ENCODE data around the gene NTSR1.

NTSR1 gene

DNA sequence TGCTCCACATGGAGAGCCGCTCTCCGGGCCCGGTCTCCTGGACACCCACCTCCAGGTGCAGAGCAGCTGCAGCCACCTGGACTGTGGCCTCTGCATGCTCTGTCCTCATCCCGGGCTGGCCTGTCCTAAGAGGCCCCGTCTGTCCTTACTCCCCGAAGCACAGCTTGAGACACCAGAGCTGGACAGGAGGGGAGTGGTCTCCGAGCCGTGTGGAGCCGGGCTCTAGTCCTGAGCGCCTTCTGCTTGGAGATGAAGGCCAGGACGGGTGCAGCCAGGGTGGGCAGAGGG lies 6.7 kb upstream of the NTSR1 start:
- Histone ChIP-seq H2AFZ (ENCODE audit: low read depth) (no peak overlapping the region), H3K4me1 (ENCODE audit: low read depth, poor library complexity, severe bottlenecking) (no peaks in the 10 kb centered on the region), H4K20me1 (ENCODE audit: insufficient read depth) (no peaks in the 10 kb centered on the region), H3K9ac (no peak overlapping the region), H3K4me2 (no peak overlapping the region), H3K36me3 (ENCODE audit: insufficient read depth) (no peaks in the 10 kb centered on the region), H3K27me3 (ENCODE audit: insufficient read depth, low read depth) (peaks cover 99% of the 10 kb centered on the region), H3K4me3 (IDR thresholded peaks at IDR 0.05; ENCODE audit: insufficient read depth, low read depth, low read length) (no peak overlapping the region), H3K79me2 (ENCODE audit: insufficient read depth, low read depth) (no peaks in the 10 kb centered on the region), H3K27ac (no peak overlapping the region)
- TF ChIP-seq, protein P1, sequence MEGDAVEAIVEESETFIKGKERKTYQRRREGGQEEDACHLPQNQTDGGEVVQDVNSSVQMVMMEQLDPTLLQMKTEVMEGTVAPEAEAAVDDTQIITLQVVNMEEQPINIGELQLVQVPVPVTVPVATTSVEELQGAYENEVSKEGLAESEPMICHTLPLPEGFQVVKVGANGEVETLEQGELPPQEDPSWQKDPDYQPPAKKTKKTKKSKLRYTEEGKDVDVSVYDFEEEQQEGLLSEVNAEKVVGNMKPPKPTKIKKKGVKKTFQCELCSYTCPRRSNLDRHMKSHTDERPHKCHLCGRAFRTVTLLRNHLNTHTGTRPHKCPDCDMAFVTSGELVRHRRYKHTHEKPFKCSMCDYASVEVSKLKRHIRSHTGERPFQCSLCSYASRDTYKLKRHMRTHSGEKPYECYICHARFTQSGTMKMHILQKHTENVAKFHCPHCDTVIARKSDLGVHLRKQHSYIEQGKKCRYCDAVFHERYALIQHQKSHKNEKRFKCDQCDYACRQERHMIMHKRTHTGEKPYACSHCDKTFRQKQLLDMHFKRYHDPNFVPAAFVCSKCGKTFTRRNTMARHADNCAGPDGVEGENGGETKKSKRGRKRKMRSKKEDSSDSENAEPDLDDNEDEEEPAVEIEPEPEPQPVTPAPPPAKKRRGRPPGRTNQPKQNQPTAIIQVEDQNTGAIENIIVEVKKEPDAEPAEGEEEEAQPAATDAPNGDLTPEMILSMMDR (conservative IDR thresholded peaks at IDR 0.05; ENCODE audit: low read depth, low read length): no peak

- Histone ChIP-seq H4K20me1 (ENCODE audit: insufficient read depth) (no peaks in the 10 kb centered on the region), H3K79me2 (ENCODE audit: insufficient read depth, low read depth) (no peaks in the 10 kb centered on the region), H3K4me3 (IDR thresholded peaks at IDR 0.05; ENCODE audit: insufficient read depth, low read depth, low read length) (no peak overlapping the region), H3K36me3 (ENCODE audit: insufficient read depth) (no peaks in the 10 kb centered on the region), H3K27ac (no peak overlapping the region), H3K27me3 (ENCODE audit: insufficient read depth, low read depth) (peaks cover 98% of the 10 kb centered on the region), H3K4me1 (ENCODE audit: low read depth, poor library complexity, severe bottlenecking) (no peaks in the 10 kb centered on the region), H2AFZ (ENCODE audit: low read depth) (no peak overlapping the region), H3K9ac (no peak overlapping the region), H3K4me2 (no peak overlapping the region)
- TF ChIP-seq, protein P1 (conservative IDR thresholded peaks at IDR 0.05; ENCODE audit: low read depth, low read length): no peak
These were observed 5.5 kb upstream of the NTSR1 start for GRCh38 chr20:62702895-62703852.

DNA sequence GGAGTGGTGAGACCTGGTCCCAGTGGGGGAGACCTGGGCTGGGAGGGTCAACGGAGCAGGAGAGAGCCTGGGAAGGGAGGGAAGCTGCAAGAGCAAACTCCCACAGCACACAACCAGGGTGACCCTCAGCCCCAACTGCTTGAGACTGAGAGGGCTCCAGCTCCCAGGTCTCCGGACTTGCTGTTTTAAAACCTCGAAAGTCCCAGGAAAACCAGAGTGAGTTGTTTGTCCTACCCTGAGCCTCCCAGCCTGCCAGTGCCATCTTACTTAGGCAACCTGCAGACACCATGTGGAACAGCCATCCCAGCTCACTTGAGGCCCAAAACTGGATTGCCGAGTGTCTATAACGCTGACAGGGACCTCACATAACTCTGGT lies 4.8 kb upstream of the NTSR1 start:
- H3K4me1 ChIP-seq (ENCODE audit: low read depth, poor library complexity, severe bottlenecking): no peaks in the 10 kb centered on the region
- no peak overlapping the region for H3K9ac ChIP-seq
- no peak overlapping the region for H2AFZ ChIP-seq (ENCODE audit: low read depth)
- no peaks in the 10 kb centered on the region for H4K20me1 ChIP-seq (ENCODE audit: insufficient read depth)
- H3K4me2 ChIP-seq: no peak overlapping the region
- TF ChIP-seq, protein P1 (conservative IDR thresholded peaks at IDR 0.05; ENCODE audit: low read depth, low read length): no peak
- peaks cover 96% of the 10 kb centered on the region for H3K27me3 ChIP-seq (ENCODE audit: insufficient read depth, low read depth)
- H3K27ac ChIP-seq: no peak overlapping the region
- no peak overlapping the region for H3K4me3 ChIP-seq (IDR thresholded peaks at IDR 0.05; ENCODE audit: insufficient read depth, low read depth, low read length)
- H3K36me3 ChIP-seq (ENCODE audit: insufficient read depth): no peaks in the 10 kb centered on the region
- no peaks in the 10 kb centered on the region for H3K79me2 ChIP-seq (ENCODE audit: insufficient read depth, low read depth)

- Histone ChIP-seq H3K4me1 (ENCODE audit: low read depth, poor library complexity, severe bottlenecking) (no peaks in the 10 kb centered on the region), H3K27me3 (ENCODE audit: insufficient read depth, low read depth) (peaks cover 94% of the 10 kb centered on the region), H3K4me2 (no peak overlapping the region), H3K27ac (no peak overlapping the region), H3K79me2 (ENCODE audit: insufficient read depth, low read depth) (no peaks in the 10 kb centered on the region), H3K9ac (no peak overlapping the region), H4K20me1 (ENCODE audit: insufficient read depth) (no peaks in the 10 kb centered on the region), H3K4me3 (IDR thresholded peaks at IDR 0.05; ENCODE audit: insufficient read depth, low read depth, low read length) (no peak overlapping the region), H3K36me3 (ENCODE audit: insufficient read depth) (no peaks in the 10 kb centered on the region), H2AFZ (ENCODE audit: low read depth) (no peak overlapping the region)
- TF ChIP-seq, protein P1 (conservative IDR thresholded peaks at IDR 0.05; ENCODE audit: low read depth, low read length): no peak
These were observed 4.2 kb upstream of the NTSR1 start for GRCh38 chr20:62704341-62704948.
